GM21528 (cell line): ENCODE measurements around the gene S1PR4.
"Not testable (repeated sequence)": the region's sequence is repeated elsewhere in the genome, so short reads cannot be mapped to it uniquely, and the experiment has no call there.

Experiments
- ATAC-seq: cut with Tn5 transposase; IDR thresholded peaks from one replicate; pipeline ENCODE4 v1.9.1; 2021; ENCODE audit warnings: mild to moderate bottlenecking, moderate library complexity; ENCODE audit not compliant: unreplicated experiment, low FRiP score

Gene S1PR4

GRCh38 chr19:3210347-3211017, 31.9 kb downstream of the S1PR4 start:
- ATAC-seq: no peak

- ATAC-seq: no peak
Observed at GRCh38 chr19:3211191-3211590, 32.6 kb downstream of the S1PR4 start.

- ATAC-seq: no peak
Observed at GRCh38 chr19:3213159-3213558, 34.6 kb downstream of the S1PR4 start.

GRCh38 chr19:3216874-3217273, 38.3 kb downstream of the S1PR4 start:
- no peak for ATAC-seq

- ATAC-seq: no peak
Observed at GRCh38 chr19:3220576-3220975, 42.0 kb downstream of the S1PR4 start.

GRCh38 chr19:3221576-3221975, 43.0 kb downstream of the S1PR4 start:
- not testable (repeated sequence) for ATAC-seq

GRCh38 chr19:3222709-3223108, 44.1 kb downstream of the S1PR4 start:
- no peak for ATAC-seq

- no peak for ATAC-seq
Observed at GRCh38 chr19:3224346-3225168, 46.0 kb downstream of the S1PR4 start, which contains the start of gene CELF5. CELF5 (plus strand) TSS chr19:3224661; CDS start chr19:3224740, 79 bp downstream.

GRCh38 chr19:3225169-3225485, 46.6 kb downstream of the S1PR4 start:
- no peak for ATAC-seq

- ATAC-seq: no peak
Observed at GRCh38 chr19:3225677-3226093, 47.1 kb downstream of the S1PR4 start.

- no peak for ATAC-seq
Observed at GRCh38 chr19:3227054-3227626, 48.6 kb downstream of the S1PR4 start.

- ATAC-seq: no peak
Observed at GRCh38 chr19:3229346-3229743, 50.8 kb downstream of the S1PR4 start.
